Spleen (tissue), 11 donors: ENCODE data around the gene CAMK1G. TPM values are rescaled to one million over a fixed set of nuclear protein-coding genes. Genes with fewer than 3 reads are reported as not detected.

Experiments
- DNase-seq: peaks from one replicate; pipeline ENCODE4 v3.0.0-alpha.2; 2020
- H3K27ac ChIP-seq, 8 donors: fragments of 200-600 bp; sonication (generic) in 7 of 8; 1 replicate in 4 of 8; 2 replicates in 4 of 8; pipeline versions ENCODE4 v1.5.0 to v1.8.0; 2016 to 2021; ENCODE audit warnings: inconsistent platforms in 4 of 8, mild to moderate bottlenecking in 4 of 8, moderate library complexity in 1 of 8
- H3K27me3 ChIP-seq, 7 donors: fragments of 200-600 bp; sonication (generic) in 6 of 7; replicated peaks in 1 of 7; 1 replicate in 4 of 7; 2 replicates in 3 of 7; pipeline versions ENCODE4 v1.5.0 to v1.8.0; 2016 to 2021; ENCODE audit warnings: inconsistent platforms in 3 of 7, mild to moderate bottlenecking in 1 of 7
- H3K36me3 ChIP-seq, 6 donors: fragments of 200-600 bp; sonication (generic) in 5 of 6; 1 replicate in 4 of 6; 2 replicates in 2 of 6; pipeline versions ENCODE4 v1.5.0 to v1.8.0; 2016 to 2021; ENCODE audit warnings: inconsistent platforms in 2 of 6
- H3K4me1 ChIP-seq, 6 donors: fragments of 200-600 bp; sonication (generic) in 5 of 6; 1 replicate in 3 of 6; 2 replicates in 3 of 6; pipeline versions ENCODE4 v1.5.0 to v1.8.0; 2016 to 2021; ENCODE audit warnings: inconsistent platforms in 3 of 6
- H3K4me3 ChIP-seq, 8 donors: fragments of 200-600 bp; sonication (generic) in 7 of 8; 1 replicate in 4 of 8; 2 replicates in 4 of 8; pipeline versions ENCODE4 v1.5.0 to v1.8.0; 2016 to 2021; ENCODE audit warnings: inconsistent platforms in 4 of 8, mild to moderate bottlenecking in 4 of 8, moderate library complexity in 2 of 8
- H3K9me3 ChIP-seq, 8 donors: fragments of 200-600 bp; sonication (generic) in 7 of 8; 1 replicate in 4 of 8; 2 replicates in 4 of 8; pipeline versions ENCODE4 v1.5.0 to v1.8.0; 2016 to 2021; ENCODE audit warnings: inconsistent platforms in 4 of 8
- CTCF ChIP-seq, 11 experiments: fragments of 200-600 bp in 7 of 11; fragments of 450-650 bp in 4 of 11; sonication (generic) in 4 of 11; IDR thresholded peaks in 8 of 11; conservative IDR thresholded peaks in 3 of 11; 1 replicate in 7 of 11; 2 replicates in 4 of 11; pipeline versions ENCODE4 v1.4.0 to v1.8.0; 2016 to 2021; ENCODE audit warnings: antibody characterized with exemption in 11 of 11, inconsistent platforms in 4 of 11, mild to moderate bottlenecking in 1 of 11
- POLR2A ChIP-seq, 3 donors: fragments of 450-650 bp; IDR thresholded peaks; one replicate each; pipeline ENCODE4 v1.5.1; 2017; ENCODE audit warnings: antibody characterized with exemption in 3 of 3, mild to moderate bottlenecking in 1 of 3
- POLR2AphosphoS5 ChIP-seq, 3 donors: sonication (generic); formaldehyde crosslinking; IDR thresholded peaks; one replicate each; pipeline ENCODE4 v1.5.1; 2017; ENCODE audit warnings: antibody characterized with exemption in 3 of 3
- WGBS, 5 donors: extraction: QIAGEN DNeasy Blood & Tissue Kit in 3 of 5; methylation state at CpG; one replicate each; pipeline versions ENCODE4 v1.1.5 to v1.1.7; 2013 to 2018; 5-methylcytosine and 5-hydroxymethylcytosine counted together
- intact Hi-C: fragments of 100-400 bp; cut with DNase I; formaldehyde crosslinking; loops from one replicate; pipeline ENCODE4 v1.15.0; 2023; ENCODE audit warnings: low total_unique reads
- polyA plus RNA-seq, 3 donors: library from polyadenylated mRNA; stranded (reverse); fragments of 200-250 nt; gene quantifications; one replicate each; pipeline ENCODE4 v1.2.1, GENCODE V29; 2013
- total RNA-seq, 7 donors: library from RNA; depleted of rRNA in 3 of 7; stranded (reverse); fragments of >200 nt in 3 of 7; fragmentation: NEBNext Ultra II Directional in 4 of 7; extraction: Animal tissue kit (Norgen Biotek cat#: 25700) in 4 of 7; gene quantifications; one replicate each; pipeline versions ENCODE4 v1.1.0 to v1.2.1, GENCODE V29; 2016 to 2021
- donor health status: healthy with polysubstance abuse.
- donor health status: DM: no; HTN: no; CAD: no; lungs with moderate emphysema.
- donor health status: DM: no; HTN: no; CAD: no.
- donor health status: Bipolar disorder and iron deficiency.
- donor health status: healthy.
- donor health status: DM: no; HTN: no; CAD: no.
- donor health status: DM: yes; HTN: yes; CAD: no.

Gene CAMK1G
- total and polyA plus RNA-seq, 10 donors: 0.68 to 12.2 (median 3.0) TPM

DNA sequence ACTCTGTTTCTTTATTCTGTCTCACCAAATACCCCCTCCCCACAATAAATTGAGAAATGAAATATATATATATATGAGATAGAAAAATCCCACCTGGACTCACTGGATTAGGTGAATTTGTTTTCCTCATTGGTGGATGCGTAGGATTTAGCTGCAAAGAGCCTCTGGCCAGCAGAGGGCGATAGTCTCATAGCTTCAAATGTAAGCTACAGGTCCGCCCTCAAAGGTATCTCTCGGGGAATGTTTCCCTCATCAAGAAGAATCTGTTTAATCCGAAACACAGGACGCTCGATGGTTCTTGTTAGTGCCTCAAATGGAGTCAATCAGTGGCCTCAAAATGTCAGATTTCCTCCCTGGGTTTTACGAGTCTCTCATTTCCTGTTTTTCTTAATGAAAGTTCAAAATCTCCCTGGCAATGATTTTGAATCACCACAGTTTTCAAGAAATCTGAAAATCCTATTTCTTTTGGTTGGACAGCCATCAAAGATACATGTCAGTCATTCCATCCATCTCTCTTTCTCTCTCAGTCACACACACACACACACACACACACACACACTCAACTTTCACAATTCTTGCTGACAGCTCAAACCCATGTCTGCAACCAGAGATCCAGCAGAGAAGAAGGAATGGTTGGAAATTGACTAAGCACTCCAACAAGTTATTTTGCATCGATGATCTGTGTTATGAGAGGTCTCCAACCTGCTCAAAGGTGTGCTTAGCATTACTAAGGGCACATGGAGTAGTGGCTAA lies 13.9 kb upstream of the CAMK1G start:
- peaks cover 0 to 17% (median 11%) of the 10 kb centered on the region in 6 donors for H3K4me1 ChIP-seq
- H3K36me3 ChIP-seq: no peaks in the 10 kb centered on the region
- H3K9me3 ChIP-seq: no peaks in the 10 kb centered on the region
- intact Hi-C loops: loop anchor here (10.0 kb wide), 1 partner anchor 55 kb away; no protein-coding TSS in a partner anchor
- 10 to 14% (median 12%) methylated on average over 9 of the region's 9 CpGs for WGBS, 5 donors
- DNase-seq: peak; percentile 84
- H3K4me3 ChIP-seq: peak overlapping the region in 1 of 8 donors; percentile 27
- peaks cover 0 to 70% (median 12%) of the 10 kb centered on the region in 7 donors for H3K27me3 ChIP-seq
- no peak overlapping the region for H3K27ac ChIP-seq
- TF ChIP-seq CTCF (IDR thresholded peaks at IDR 0.05 in 8 of 11, conservative IDR thresholded peaks at IDR 0.05 in 3 of 11): peak in 10 of 11 experiments; percentile 35 to 87 (median 78)
- TF ChIP-seq POLR2AphosphoS5 (IDR thresholded peaks at IDR 0.05): no peak

- Histone ChIP-seq H3K4me3 (no peak overlapping the region), H3K27me3 (peaks cover 0 to 71% (median 11%) of the 10 kb centered on the region in 7 donors), H3K36me3 (no peaks in the 10 kb centered on the region), H3K27ac (no peak overlapping the region), H3K4me1 (peaks cover 0 to 16% (median 8%) of the 10 kb centered on the region in 6 donors), H3K9me3 (no peaks in the 10 kb centered on the region)
- TF ChIP-seq CTCF (IDR thresholded peaks at IDR 0.05 in 8 of 11, conservative IDR thresholded peaks at IDR 0.05 in 3 of 11) (no peak), POLR2AphosphoS5 (IDR thresholded peaks at IDR 0.05) (no peak), POLR2A (IDR thresholded peaks at IDR 0.05) (no peak)
- DNase-seq: no peak
- intact Hi-C loops: loop anchor here (10.0 kb wide), 1 partner anchor 54 kb away; no protein-coding TSS in a partner anchor
- 59 to 74% (median 64%) methylated on average over 3 of the region's 3 CpGs for WGBS, 5 donors
Measured at GRCh38 chr1:209570743-209571142, 12.8 kb upstream of the CAMK1G start.

- TF ChIP-seq POLR2A (IDR thresholded peaks at IDR 0.05) (no peak), CTCF (IDR thresholded peaks at IDR 0.05 in 8 of 11, conservative IDR thresholded peaks at IDR 0.05 in 3 of 11) (peak; percentile 36 to 97 (median 87))
- peaks cover 0 to 64% (median 0%) of the 10 kb centered on the region in 7 donors for H3K27me3 ChIP-seq
- H3K4me1 ChIP-seq: peaks cover 0 to 11% (median 0%) of the 10 kb centered on the region in 6 donors
- intact Hi-C loops: loop anchor here (5.0 to 10.0 kb wide), 2 partner anchors 48 to 116 kb away; no protein-coding TSS in a partner anchor
- H3K4me3 ChIP-seq: no peak overlapping the region
- H3K27ac ChIP-seq: no peak overlapping the region
- H3K36me3 ChIP-seq: no peaks in the 10 kb centered on the region
- no peaks in the 10 kb centered on the region for H3K9me3 ChIP-seq
- peak; percentile 85 for DNase-seq
- WGBS, 5 donors: 22 to 25% (median 24%) methylated on average over 12 of the region's 12 CpGs
Measured at GRCh38 chr1:209576392-209577197, 6.9 kb upstream of the CAMK1G start.
